Transverse colon (tissue), 4 donors: ENCODE results near the gene ARAF. TPM values are rescaled to one million over a fixed set of nuclear protein-coding genes. Genes with fewer than 3 reads are reported as not detected.

Experiments used
- DNase-seq: peaks from one replicate; pipeline ENCODE4 v3.0.0-alpha.2; 2019
- H3K27ac ChIP-seq, 4 donors: fragments of 200-600 bp; sonication (generic); 2 replicates each; pipeline ENCODE4 v1.5.1; 2016 to 2018; ENCODE audit warnings: inconsistent platforms in 4 of 4
- H3K27me3 ChIP-seq: fragments of 200-600 bp; sonication (generic); 2 replicates; pipeline ENCODE4 v1.5.1; 2017; ENCODE audit warnings: inconsistent platforms
- H3K36me3 ChIP-seq, 4 donors: fragments of 200-600 bp; sonication (generic); 2 replicates each; pipeline ENCODE4 v1.5.1; 2017 to 2019; ENCODE audit warnings: inconsistent platforms in 4 of 4
- H3K4me1 ChIP-seq, 4 donors: fragments of 200-600 bp; sonication (generic); 2 replicates each; pipeline ENCODE4 v1.5.1; 2017 to 2020; ENCODE audit warnings: inconsistent platforms in 4 of 4
- H3K4me3 ChIP-seq, 4 donors: fragments of 200-600 bp; sonication (generic); 1 replicate in 1 of 4; 2 replicates in 3 of 4; pipeline versions ENCODE4 v1.5.1 to v1.6.1; 2017 to 2019; ENCODE audit warnings: inconsistent platforms in 4 of 4
- H3K9me3 ChIP-seq, 2 donors: fragments of 200-600 bp; sonication (generic); 2 replicates each; pipeline ENCODE4 v1.5.1; 2017 to 2019; ENCODE audit warnings: inconsistent platforms in 2 of 2
- CTCF ChIP-seq, 5 experiments: fragments of 200-600 bp in 3 of 5; fragments of 450-650 bp in 2 of 5; sonication (generic) in 3 of 5; IDR thresholded peaks; 1 replicate in 2 of 5; 2 replicates in 3 of 5; pipeline ENCODE4 v1.5.1; 2016 to 2017; ENCODE audit warnings: antibody characterized with exemption in 5 of 5, inconsistent platforms in 3 of 5, mild to moderate bottlenecking in 2 of 5, moderate library complexity in 1 of 5
- EP300 ChIP-seq: sonication (generic); formaldehyde crosslinking; IDR thresholded peaks from one replicate; pipeline ENCODE4 v1.6.1; 2017; ENCODE audit warnings: antibody characterized with exemption, low read depth
- POLR2A ChIP-seq: fragments of 450-650 bp; IDR thresholded peaks from one replicate; pipeline ENCODE4 v1.6.1; 2016; ENCODE audit warnings: antibody characterized with exemption, mild to moderate bottlenecking, moderate library complexity
- POLR2AphosphoS5 ChIP-seq, 3 donors: sonication (generic); formaldehyde crosslinking; IDR thresholded peaks; one replicate each; pipeline ENCODE4 v1.6.1; 2016; ENCODE audit warnings: antibody characterized with exemption in 3 of 3
- WGBS, 2 donors: methylation state at CpG; one replicate each; pipeline ENCODE4 v1.1.5; 2018; ENCODE audit warnings: low coverage in 1 of 2; 5-methylcytosine and 5-hydroxymethylcytosine counted together
- in situ Hi-C, 4 donors: fragments of 200-750 bp; cut with MboI; loops; one replicate each; pipeline versions ENCODE4 v1.15.0 to v1.15.1; 2017; ENCODE audit warnings: low sequenced_read_pairs in 3 of 4, low pct_ligation_motif_present in 1 of 4, low pct_unique_long_range_greater_than_20kb in 1 of 4
- intact Hi-C: fragments of 100-400 bp; cut with DNase I; formaldehyde crosslinking; loops from one replicate; pipeline ENCODE4 v1.15.1; 2023; ENCODE audit warnings: low total_unique reads
- total RNA-seq, 4 donors: library from RNA; depleted of rRNA; stranded (reverse); fragments of >200 nt; gene quantifications; one replicate each; pipeline ENCODE4 v1.1.0, GENCODE V29; 2016

Gene ARAF
- total RNA-seq, 4 donors from 2014 or later, result 58.4 to 247 (median 88.3) TPM

- in situ Hi-C loops (no loop called here), intact Hi-C loops (no loop called here)
- Histone ChIP-seq H3K27me3 (no peaks in the 10 kb centered on the region), H3K36me3 (no peaks in the 10 kb centered on the region), H3K4me3 (no peak overlapping the region), H3K9me3 (no peaks in the 10 kb centered on the region), H3K4me1 (no peaks in the 10 kb centered on the region), H3K27ac (no peak overlapping the region)
- TF ChIP-seq CTCF (IDR thresholded peaks at IDR 0.05) (no peak), EP300 (no peak), POLR2AphosphoS5 (IDR thresholded peaks at IDR 0.05) (no peak), POLR2A (no peak)
- DNase-seq, result no peak
Observed at GRCh38 chrX:47612418-47612817, 51.4 kb downstream of the ARAF start.

GRCh38 chrX:47613082-47613481 is 52.1 kb downstream of the ARAF start:
- no peak for TF ChIP-seq CTCF (IDR thresholded peaks at IDR 0.05)
- TF ChIP-seq POLR2A, result no peak
- TF ChIP-seq POLR2AphosphoS5 (IDR thresholded peaks at IDR 0.05), result no peak
- no peak for TF ChIP-seq EP300
- in situ Hi-C loops, result no loop called here
- intact Hi-C loops, result no loop called here

GRCh38 chrX:47614618-47615017 is 53.6 kb downstream of the ARAF start:
- Histone ChIP-seq H3K36me3 (no peaks in the 10 kb centered on the region), H3K9me3 (no peaks in the 10 kb centered on the region), H3K27me3 (peaks cover 5% of the 10 kb centered on the region), H3K27ac (no peak overlapping the region), H3K4me3 (no peak overlapping the region), H3K4me1 (peaks cover 0 to 3% (median 0%) of the 10 kb centered on the region in 4 donors)
- no peak for DNase-seq
- intact Hi-C loops (no loop called here), in situ Hi-C loops (no loop called here)
- no peak for TF ChIP-seq CTCF (IDR thresholded peaks at IDR 0.05)
- TF ChIP-seq POLR2AphosphoS5 (IDR thresholded peaks at IDR 0.05), result no peak
- TF ChIP-seq EP300, result no peak
- TF ChIP-seq POLR2A, result no peak
- WGBS, 2 donors, result 78 to 80% methylated on average over 1 to 5 of the region's 5 CpGs

More at GRCh38 chrX:47613082-47613481, 52.1 kb downstream of the ARAF start:
- Histone ChIP-seq H3K36me3 (no peaks in the 10 kb centered on the region), H3K4me3 (no peak overlapping the region), H3K27me3 (no peaks in the 10 kb centered on the region), H3K9me3 (no peaks in the 10 kb centered on the region), H3K4me1 (no peaks in the 10 kb centered on the region), H3K27ac (no peak overlapping the region)
- WGBS, 2 donors, result 87% methylated on average over 8 of the region's 8 CpGs; no CpG with 5 or more reads in 1 of the 2 donors
- no peak for DNase-seq

- H3K27me3 ChIP-seq, result peaks cover 5% of the 10 kb centered on the region
- H3K36me3 ChIP-seq, result no peaks in the 10 kb centered on the region
- H3K9me3 ChIP-seq, result no peaks in the 10 kb centered on the region
- no peak overlapping the region for H3K27ac ChIP-seq
- H3K4me1 ChIP-seq, result peaks cover 0 to 4% (median 2%) of the 10 kb centered on the region in 4 donors
- in situ Hi-C loops, result no loop called here
- intact Hi-C loops, result no loop called here
- DNase-seq, result no peak
- no peak for TF ChIP-seq POLR2A
- TF ChIP-seq POLR2AphosphoS5 (IDR thresholded peaks at IDR 0.05), result no peak
- no peak for TF ChIP-seq CTCF (IDR thresholded peaks at IDR 0.05)
- TF ChIP-seq EP300, result no peak
- H3K4me3 ChIP-seq, result peak overlapping the region in 1 of 4 donors; percentile 43
- 69 to 80% methylated on average over 2 to 32 of the region's 32 CpGs for WGBS, 2 donors
Observed at GRCh38 chrX:47618923-47619485, 58.0 kb downstream of the ARAF start.
